ENCODE results near the gene ACAP2. TPM values are rescaled to one million over a fixed set of nuclear protein-coding genes. Genes with fewer than 3 reads are reported as not detected.

Gene ACAP2
- polyA plus RNA-seq, 2 of the 4 experiments (the other 2 are of a cell fraction): 7.8 to 26.0 TPM

DNA sequence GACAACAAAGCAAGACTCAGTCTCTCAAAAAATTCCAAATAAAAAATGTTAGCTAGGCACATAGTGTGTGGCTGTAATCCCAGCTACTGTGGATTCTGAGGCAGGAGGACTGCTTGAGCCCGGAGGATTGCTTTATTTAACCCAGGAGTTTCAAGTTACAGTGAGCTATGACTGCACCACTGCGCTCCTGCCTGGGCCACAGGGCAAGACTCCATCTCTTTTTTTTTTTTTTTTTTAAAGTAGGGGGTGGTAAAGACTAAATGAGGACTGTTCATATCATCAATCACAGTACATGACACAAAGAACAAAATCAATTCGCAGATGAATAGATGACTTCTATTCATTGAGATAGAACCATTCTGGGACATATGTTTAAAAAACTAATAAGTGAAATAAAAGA, 48.1 kb downstream of the ACAP2 start:
- DNase-seq (ENCODE audit: low read depth in 1 of 2, low spot score in 1 of 2) (no peak), ATAC-seq (no peak), FAIRE-seq (no peak)
- no peaks in the 10 kb centered on the region for H3K9me3 ChIP-seq
- H3K4me1 ChIP-seq: no peaks in the 10 kb centered on the region
- H3K4me3 ChIP-seq: no peak overlapping the region
- no peak for TF ChIP-seq RFX5 (IDR thresholded peaks at IDR 0.05)
- no peak for TF ChIP-seq RNF2 (IDR thresholded peaks at IDR 0.05; ENCODE audit: borderline replicate concordance, low read depth)
- no peak for TF ChIP-seq POLR2A (IDR thresholded peaks at IDR 0.05; ENCODE audit: low read length)
- TF ChIP-seq, protein P1, sequence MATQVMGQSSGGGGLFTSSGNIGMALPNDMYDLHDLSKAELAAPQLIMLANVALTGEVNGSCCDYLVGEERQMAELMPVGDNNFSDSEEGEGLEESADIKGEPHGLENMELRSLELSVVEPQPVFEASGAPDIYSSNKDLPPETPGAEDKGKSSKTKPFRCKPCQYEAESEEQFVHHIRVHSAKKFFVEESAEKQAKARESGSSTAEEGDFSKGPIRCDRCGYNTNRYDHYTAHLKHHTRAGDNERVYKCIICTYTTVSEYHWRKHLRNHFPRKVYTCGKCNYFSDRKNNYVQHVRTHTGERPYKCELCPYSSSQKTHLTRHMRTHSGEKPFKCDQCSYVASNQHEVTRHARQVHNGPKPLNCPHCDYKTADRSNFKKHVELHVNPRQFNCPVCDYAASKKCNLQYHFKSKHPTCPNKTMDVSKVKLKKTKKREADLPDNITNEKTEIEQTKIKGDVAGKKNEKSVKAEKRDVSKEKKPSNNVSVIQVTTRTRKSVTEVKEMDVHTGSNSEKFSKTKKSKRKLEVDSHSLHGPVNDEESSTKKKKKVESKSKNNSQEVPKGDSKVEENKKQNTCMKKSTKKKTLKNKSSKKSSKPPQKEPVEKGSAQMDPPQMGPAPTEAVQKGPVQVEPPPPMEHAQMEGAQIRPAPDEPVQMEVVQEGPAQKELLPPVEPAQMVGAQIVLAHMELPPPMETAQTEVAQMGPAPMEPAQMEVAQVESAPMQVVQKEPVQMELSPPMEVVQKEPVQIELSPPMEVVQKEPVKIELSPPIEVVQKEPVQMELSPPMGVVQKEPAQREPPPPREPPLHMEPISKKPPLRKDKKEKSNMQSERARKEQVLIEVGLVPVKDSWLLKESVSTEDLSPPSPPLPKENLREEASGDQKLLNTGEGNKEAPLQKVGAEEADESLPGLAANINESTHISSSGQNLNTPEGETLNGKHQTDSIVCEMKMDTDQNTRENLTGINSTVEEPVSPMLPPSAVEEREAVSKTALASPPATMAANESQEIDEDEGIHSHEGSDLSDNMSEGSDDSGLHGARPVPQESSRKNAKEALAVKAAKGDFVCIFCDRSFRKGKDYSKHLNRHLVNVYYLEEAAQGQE (IDR thresholded peaks at IDR 0.05): no peak
- TF ChIP-seq FOXS1 (CRISPR knock-in tag; IDR thresholded peaks at IDR 0.05): no peak
- TF ChIP-seq RARB (CRISPR knock-in tag; IDR thresholded peaks at IDR 0.05): no peak
- no peak for TF ChIP-seq SREBF2 (IDR thresholded peaks at IDR 0.05)
- TF ChIP-seq RAD21 (conservative IDR thresholded peaks at IDR 0.05 in 1 of 2, IDR thresholded peaks at IDR 0.05 in 1 of 2): no peak
- TF ChIP-seq, protein P2, sequence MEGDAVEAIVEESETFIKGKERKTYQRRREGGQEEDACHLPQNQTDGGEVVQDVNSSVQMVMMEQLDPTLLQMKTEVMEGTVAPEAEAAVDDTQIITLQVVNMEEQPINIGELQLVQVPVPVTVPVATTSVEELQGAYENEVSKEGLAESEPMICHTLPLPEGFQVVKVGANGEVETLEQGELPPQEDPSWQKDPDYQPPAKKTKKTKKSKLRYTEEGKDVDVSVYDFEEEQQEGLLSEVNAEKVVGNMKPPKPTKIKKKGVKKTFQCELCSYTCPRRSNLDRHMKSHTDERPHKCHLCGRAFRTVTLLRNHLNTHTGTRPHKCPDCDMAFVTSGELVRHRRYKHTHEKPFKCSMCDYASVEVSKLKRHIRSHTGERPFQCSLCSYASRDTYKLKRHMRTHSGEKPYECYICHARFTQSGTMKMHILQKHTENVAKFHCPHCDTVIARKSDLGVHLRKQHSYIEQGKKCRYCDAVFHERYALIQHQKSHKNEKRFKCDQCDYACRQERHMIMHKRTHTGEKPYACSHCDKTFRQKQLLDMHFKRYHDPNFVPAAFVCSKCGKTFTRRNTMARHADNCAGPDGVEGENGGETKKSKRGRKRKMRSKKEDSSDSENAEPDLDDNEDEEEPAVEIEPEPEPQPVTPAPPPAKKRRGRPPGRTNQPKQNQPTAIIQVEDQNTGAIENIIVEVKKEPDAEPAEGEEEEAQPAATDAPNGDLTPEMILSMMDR (IDR thresholded peaks at IDR 0.05): no peak
- TF ChIP-seq NFE2L2 (conservative IDR thresholded peaks at IDR 0.05; ENCODE audit: low read length): no peak
- TF ChIP-seq KDM5A (IDR thresholded peaks at IDR 0.05): no peak
- no peak for TF ChIP-seq FOSB (CRISPR knock-in tag; IDR thresholded peaks at IDR 0.05)
- H3K27ac ChIP-seq: no peak overlapping the region
- POLR2A ChIA-PET: no interaction called here
- CTCF ChIA-PET: no interaction called here
- H3K4me2 ChIP-seq: no peak overlapping the region
- 81% methylated on average over 3 of the region's 3 CpGs for WGBS (ENCODE audit: missing lambda C conversion rate)

DNA sequence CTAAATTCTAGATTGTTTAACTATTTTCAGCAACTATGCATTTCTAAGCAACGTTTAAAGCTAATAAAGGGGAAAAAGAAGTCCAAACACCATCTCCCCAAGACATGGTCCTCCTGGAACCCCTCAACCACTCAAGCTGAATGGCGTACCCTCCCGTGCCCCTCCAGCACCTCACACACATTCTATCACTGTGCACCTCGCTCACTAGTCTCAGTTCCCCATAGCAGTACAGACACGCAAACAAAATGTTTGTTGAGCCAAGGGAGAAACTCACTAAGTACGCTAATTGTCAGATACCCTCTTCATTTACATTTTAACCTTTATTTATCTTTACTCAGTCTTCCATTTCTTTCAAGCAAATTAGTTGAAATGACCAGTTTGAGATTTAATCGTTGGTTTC, 48.8 kb downstream of the ACAP2 start:
- 84% methylated on average over 7 of the region's 7 CpGs for WGBS (ENCODE audit: missing lambda C conversion rate)
- no peak for ATAC-seq
- POLR2A ChIA-PET: no interaction called here
- Histone ChIP-seq H3K4me3 (no peak overlapping the region), H3K27ac (no peak overlapping the region), H3K4me1 (no peaks in the 10 kb centered on the region), H3K4me2 (no peak overlapping the region), H3K9me3 (no peaks in the 10 kb centered on the region)
- no peak for DNase-seq (ENCODE audit: low read depth in 1 of 2, low spot score in 1 of 2)
- TF ChIP-seq ZSCAN20 (CRISPR knock-in tag; IDR thresholded peaks at IDR 0.05) (no peak), MAFK (IDR thresholded peaks at IDR 0.05; ENCODE audit: partially characterized antibody) (no peak), FOSL2 (IDR thresholded peaks at IDR 0.05) (no peak), FOSL2 (CRISPR knock-in tag; IDR thresholded peaks at IDR 0.05) (no peak), SMC3 (IDR thresholded peaks at IDR 0.05) (no peak), USF2 (IDR thresholded peaks at IDR 0.05) (no peak), FOXS1 (CRISPR knock-in tag; IDR thresholded peaks at IDR 0.05) (no peak), PBX3 (IDR thresholded peaks at IDR 0.05) (no peak), MAZ (IDR thresholded peaks at IDR 0.05; ENCODE audit: borderline replicate concordance, low read depth, low read length) (no peak), ZC3H11A (IDR thresholded peaks at IDR 0.05) (no peak), ZNF302 (CRISPR knock-in tag; IDR thresholded peaks at IDR 0.05) (no peak), BHLHE40 (IDR thresholded peaks at IDR 0.05; ENCODE audit: low read depth, low read length) (no peak), JUNB (IDR thresholded peaks at IDR 0.05) (no peak), HOXB13 (CRISPR knock-in tag; IDR thresholded peaks at IDR 0.05; ENCODE audit: low read depth) (no peak), HEYL (CRISPR knock-in tag; IDR thresholded peaks at IDR 0.05) (no peak)
- TF ChIP-seq, protein P3, sequence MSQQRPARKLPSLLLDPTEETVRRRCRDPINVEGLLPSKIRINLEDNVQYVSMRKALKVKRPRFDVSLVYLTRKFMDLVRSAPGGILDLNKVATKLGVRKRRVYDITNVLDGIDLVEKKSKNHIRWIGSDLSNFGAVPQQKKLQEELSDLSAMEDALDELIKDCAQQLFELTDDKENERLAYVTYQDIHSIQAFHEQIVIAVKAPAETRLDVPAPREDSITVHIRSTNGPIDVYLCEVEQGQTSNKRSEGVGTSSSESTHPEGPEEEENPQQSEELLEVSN (IDR thresholded peaks at IDR 0.05; ENCODE audit: borderline replicate concordance, low read depth): no peak
- TF ChIP-seq, protein P4, sequence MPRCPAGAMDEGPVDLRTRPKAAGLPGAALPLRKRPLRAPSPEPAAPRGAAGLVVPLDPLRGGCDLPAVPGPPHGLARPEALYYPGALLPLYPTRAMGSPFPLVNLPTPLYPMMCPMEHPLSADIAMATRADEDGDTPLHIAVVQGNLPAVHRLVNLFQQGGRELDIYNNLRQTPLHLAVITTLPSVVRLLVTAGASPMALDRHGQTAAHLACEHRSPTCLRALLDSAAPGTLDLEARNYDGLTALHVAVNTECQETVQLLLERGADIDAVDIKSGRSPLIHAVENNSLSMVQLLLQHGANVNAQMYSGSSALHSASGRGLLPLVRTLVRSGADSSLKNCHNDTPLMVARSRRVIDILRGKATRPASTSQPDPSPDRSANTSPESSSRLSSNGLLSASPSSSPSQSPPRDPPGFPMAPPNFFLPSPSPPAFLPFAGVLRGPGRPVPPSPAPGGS (IDR thresholded peaks at IDR 0.05): no peak
- TF ChIP-seq, protein P2 (IDR thresholded peaks at IDR 0.05): no peak
- CTCF ChIA-PET: no interaction called here
- no peak for FAIRE-seq

Data from A549 (cell line).